ENCODE data around the gene RHBDL3.

RHBDL3 gene

GRCh38 chr17:32357615-32358014, 92.0 kb downstream of the RHBDL3 start:
- DNase-seq (ENCODE audit: low spot score): no peak

- DNase-seq (ENCODE audit: low spot score): no peak
Measured at GRCh38 chr17:32361270-32361669, 95.6 kb downstream of the RHBDL3 start.

GRCh38 chr17:32370426-32370825, 104.8 kb downstream of the RHBDL3 start:
- DNase-seq (ENCODE audit: low spot score): no peak
